GM19351 (cell line): Measurements from ENCODE around the gene ANK2.

Experiments used
- ATAC-seq: cut with Tn5 transposase; IDR thresholded peaks from one replicate; pipeline ENCODE4 v1.9.1; 2021; ENCODE audit warnings: mild to moderate bottlenecking, moderate library complexity; ENCODE audit not compliant: unreplicated experiment

The ANK2 gene

DNA sequence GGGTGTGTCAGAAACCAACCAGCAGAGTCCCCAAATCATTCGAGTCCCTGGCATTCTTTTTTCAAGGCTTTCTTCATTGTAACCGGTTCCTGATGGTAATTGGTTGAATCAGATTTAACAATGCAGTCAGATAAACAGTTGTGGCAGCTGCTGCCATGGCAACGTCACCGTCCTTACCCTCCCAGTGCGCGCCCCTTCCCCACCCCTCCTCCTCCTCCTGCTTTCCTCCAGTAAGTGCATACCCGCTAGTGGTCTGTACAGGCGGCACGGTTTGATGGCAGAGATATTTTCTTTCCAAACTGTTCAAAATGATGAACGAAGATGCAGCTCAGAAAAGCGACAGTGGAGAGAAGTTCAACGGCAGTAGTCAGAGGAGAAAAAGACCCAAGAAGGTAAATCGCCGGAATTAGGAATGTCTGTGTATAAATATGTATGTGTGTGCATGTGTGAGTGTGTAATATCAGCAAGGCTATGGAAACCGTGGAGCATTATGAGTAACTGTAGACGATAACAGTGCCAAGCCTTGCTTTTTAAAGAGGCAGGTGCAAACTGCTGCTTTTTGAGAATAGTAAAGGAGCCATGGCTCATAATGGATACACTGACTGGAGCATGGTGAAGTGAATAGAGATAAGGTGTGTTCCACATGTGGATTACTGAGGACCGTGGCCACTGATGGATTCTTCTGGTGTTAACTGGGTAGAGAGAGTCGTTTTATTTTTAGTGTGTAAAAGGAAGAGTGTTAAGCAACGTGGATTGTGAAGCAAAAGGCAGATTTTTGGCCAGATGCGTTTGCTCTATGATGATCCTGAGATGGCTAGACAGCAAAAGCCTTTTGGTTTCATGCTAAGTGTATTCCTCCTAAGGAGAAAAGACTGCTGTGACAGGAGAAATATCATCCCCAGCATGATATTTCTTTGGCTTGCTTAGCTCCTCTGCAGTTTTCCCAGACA, at the start of gene ANK2:
Gene ANK2, plus strand, starts transcription at position 233 of the 950 bp plus-strand sequence. Its CDS starts 76 bp downstream, at position 309.
- no peak for ATAC-seq

GRCh38 chr4:113003841-113004240, 45.6 kb upstream of the ANK2 start:
- no peak for ATAC-seq

DNA sequence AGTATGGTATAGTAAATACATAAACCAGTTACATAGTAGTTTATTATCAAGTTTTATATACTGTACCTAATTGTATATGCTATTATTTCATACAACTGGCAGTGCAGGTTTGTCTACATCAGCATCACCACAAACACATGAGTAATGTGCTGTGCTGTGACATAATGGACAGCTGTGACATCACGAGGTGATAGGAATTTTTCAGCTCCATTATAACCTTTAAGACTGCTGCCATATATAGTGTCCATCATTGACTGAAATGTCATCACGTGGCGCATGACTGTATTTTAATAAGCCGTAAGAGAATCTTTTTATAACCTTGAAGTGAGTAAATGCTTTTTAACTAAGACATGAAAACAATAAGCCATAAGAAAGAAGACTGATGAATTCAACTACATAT, 44.8 kb upstream of the ANK2 start:
- no peak for ATAC-seq

DNA sequence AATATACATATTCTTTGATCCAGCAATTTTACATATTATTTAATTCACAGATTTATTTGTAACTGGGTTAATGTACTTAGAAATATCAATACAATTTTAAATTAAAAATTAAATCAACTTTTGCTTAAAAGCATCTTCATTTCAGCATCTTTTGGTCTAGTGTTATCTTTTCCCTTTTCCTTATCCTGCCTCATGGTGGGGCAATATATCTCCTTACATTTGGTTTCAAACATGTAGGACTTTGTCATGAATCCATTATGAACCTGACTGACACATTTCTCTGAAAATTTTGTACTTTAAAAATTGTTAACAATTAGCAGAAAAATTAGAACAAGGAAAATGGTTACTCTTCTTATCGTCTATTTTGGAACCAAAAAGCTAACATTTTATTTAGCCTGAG, 42.8 kb upstream of the ANK2 start:
- no peak for ATAC-seq

- ATAC-seq: no peak
Observed at GRCh38 chr4:113007151-113007550, 42.3 kb upstream of the ANK2 start.

GRCh38 chr4:113008135-113008534, 41.3 kb upstream of the ANK2 start:
- ATAC-seq: no peak

GRCh38 chr4:113008716-113009115, 40.7 kb upstream of the ANK2 start:
- no peak for ATAC-seq

GRCh38 chr4:113009461-113009860, 40.0 kb upstream of the ANK2 start:
- no peak for ATAC-seq

DNA sequence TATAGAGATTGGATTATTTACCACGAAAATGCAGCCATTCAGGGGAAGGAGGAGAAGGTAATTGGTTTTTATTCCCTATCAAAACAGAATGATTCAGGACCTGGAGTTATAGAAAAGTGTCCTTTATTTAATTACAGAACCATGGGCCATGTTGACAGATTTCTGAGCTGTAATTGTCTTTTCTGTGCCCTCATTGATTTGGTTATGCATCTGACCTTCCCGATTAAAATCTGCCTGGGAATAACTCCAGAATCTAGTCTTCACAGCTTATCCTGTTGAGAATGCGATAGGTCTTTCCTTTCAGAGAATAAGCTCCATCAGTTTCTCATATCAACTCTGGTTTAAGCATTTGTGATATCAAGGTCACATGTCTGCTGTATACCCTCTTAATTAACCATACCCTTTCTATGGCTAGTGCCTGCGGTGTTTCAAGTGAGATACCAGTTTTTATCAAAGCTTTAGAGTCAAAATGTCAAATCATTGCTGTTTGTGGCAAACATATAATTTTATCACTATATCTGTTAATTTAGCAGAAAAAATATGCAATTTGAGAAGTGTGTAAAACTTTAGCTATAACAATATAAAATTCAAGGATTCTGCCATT, 37.2 kb upstream of the ANK2 start:
- ATAC-seq: no peak

DNA sequence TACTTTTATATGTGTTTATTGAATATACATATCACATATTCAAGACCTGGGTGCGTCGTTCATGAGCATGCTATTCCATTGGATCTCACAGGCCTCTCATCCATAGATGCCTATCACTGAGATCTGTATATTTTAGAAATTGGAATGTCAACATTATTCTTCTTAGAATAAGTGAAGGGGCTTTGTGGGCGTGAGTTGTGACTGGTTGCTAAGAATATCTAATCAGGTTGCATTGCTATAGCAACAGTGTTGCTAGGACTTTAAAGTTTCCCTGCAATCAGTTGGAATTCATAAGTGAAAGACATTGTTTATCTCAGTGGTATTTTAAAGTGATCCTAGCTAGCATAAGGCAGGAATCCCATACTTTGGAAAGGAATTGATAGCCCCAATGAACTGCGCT, 36.7 kb upstream of the ANK2 start:
- ATAC-seq: no peak

GRCh38 chr4:113013751-113014150, 35.7 kb upstream of the ANK2 start:
- ATAC-seq: no peak

DNA sequence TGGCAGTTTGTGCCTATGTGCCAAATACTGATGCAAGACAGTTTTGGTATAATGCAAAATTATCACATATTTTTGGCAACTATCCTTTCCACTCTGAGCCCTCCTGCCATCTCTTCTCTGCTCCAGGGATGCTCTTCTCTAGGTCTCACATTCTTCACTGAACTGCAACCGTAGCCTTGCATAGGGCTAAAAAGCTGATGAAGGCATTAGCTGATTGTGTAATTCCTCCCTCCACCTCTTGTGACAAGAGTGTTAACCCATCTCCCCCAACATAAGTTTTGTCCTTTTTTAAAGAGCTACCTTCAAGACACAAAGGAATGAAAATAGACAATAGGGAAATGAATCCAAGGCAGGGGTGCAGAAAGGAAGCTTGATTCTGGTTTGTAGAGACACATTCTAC, 33.1 kb upstream of the ANK2 start:
- no peak for ATAC-seq

DNA sequence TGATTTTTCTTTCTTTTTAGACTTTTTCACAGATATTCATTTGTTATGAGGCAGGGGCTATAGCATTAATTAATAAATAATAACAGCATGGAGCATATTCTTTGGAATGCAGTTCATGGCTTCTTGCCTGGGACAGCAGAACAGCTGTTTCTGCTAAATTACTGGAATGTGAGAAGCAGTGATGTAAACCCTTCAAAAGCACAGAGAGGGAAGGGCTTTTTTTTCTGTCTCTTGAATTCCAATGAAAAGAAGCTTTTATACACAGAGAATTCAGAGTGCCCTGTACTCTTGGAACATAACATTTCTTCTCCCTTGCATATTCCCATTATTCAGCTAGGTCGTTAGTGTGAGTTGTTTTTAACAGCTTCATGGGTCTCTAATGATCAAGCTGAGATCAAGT, 28.5 kb upstream of the ANK2 start:
- no peak for ATAC-seq

GRCh38 chr4:113024388-113024787, 25.1 kb upstream of the ANK2 start:
- no peak for ATAC-seq

DNA sequence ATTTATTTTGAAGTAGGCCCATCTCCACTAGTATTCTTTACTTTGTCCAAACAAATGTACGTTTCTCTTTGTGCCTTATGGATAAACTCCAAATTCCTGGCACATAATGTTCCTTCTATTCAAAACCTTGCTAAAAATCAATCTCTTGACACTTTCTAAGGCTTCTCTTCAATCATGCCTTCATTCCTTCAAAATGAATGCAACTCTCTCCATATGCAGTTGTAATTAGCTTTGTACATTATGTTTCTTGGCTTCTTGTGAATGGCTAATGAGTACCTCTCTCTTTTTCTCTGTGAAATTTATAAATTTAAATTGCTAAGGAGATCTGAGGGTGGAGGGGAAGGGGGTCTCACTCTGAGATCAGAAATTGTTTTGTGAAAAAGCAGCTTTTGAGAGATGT, 24.0 kb upstream of the ANK2 start:
- no peak for ATAC-seq

DNA sequence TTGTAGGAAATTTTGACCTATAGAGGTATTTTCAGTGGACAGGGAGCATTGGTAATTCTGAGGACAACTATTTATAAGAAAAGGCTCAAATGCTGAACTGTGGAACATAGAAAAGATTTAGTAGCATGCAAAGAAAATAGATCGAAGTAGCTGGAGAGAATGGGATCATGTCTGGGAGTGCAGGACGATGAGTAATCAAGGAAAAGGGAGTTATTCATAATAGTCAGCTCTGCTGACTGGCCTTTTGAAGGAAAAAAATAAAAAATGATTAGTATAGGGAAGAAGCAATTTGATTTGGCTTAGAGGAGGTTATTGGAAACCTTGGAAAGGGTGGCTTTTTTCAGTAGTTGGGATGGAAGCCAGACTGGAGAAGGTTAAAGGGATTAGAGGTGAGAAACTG, 22.9 kb upstream of the ANK2 start:
- no peak for ATAC-seq

- ATAC-seq: no peak
Observed at GRCh38 chr4:113028074-113028473, 21.4 kb upstream of the ANK2 start.

DNA sequence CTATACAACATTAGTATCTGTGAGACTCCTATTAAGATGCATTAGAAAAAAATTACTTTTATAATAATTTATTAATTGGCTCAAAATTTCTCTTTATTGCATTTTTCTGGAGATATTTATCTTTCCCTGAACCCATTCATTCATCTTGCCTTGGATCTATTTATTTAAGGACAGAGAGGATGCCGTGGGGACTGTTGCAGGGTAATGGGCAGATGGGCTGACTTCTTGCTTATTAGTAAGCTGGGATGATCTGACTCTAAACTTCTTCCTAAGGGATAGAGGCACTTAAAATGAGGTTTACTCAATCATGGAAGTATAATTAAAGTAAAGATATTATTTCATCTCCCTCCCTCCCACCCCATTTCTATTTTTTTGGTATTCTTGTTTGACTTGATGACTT, 18.2 kb upstream of the ANK2 start:
- no peak for ATAC-seq

DNA sequence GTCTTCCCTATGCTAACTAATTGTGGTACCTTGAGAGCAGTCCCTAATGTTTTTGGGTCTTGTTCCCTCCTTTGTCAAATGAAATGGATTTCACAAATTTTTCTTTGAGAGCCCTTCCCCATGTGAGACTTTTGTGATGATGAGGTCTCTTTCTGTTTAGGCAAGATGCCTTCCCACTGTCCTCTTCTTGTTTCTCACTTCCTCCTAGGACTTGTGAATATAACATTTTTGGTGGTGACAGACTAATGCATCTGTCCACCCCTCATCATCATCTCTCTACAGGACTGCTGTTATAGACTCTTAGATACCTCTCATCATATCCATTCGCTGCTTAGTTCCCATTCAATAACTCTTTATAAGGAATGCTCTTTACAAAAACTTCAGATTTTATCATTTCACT, 8.7 kb upstream of the ANK2 start:
- peak; percentile 76 for ATAC-seq

- ATAC-seq: no peak
Observed at GRCh38 chr4:113042502-113042901, 7.0 kb upstream of the ANK2 start.

DNA sequence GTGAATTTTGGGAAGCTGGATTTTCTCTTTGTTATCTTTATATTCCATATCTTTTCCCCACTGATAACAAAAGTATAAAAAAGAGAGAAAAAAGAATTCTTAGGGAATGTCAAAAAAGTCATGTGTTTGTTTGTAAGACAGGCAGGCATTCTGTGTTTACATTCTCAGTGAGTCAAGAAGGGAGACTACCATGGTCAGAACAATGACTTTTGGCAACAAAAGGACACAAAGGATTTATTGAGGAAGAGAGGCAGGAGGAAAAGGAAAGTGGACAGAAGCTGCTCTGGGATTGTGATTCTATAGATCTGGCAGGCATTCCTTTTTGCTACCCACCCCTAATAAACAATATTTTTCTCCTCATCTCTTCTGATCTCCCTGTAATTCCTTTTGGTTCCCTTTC, 5.9 kb upstream of the ANK2 start:
- ATAC-seq: no peak

GRCh38 chr4:113050371-113050755, 910 bp downstream of the ANK2 start:
- ATAC-seq: no peak
